HEK293 (cell line): ENCODE measurements around the gene RANGAP1.

ENCODE experiments used
- GLI4 ChIP-seq: fragments of 450-650 bp; formaldehyde crosslinking; IDR thresholded peaks from 2 replicates; pipeline ENCODE4 v1.5.1; 2016; ENCODE audit warnings: missing biosample characterization, missing genetic modification characterization
- REPIN1 ChIP-seq: fragments of 450-650 bp; formaldehyde crosslinking; IDR thresholded peaks from 2 replicates; pipeline ENCODE4 v1.5.1; 2017; ENCODE audit warnings: missing biosample characterization, missing genetic modification characterization, low read depth
- ZBTB1 ChIP-seq: fragments of 450-650 bp; formaldehyde crosslinking; IDR thresholded peaks from 2 replicates; pipeline ENCODE4 v1.5.1; 2016; ENCODE audit warnings: missing biosample characterization, missing genetic modification characterization
- ZBTB17 ChIP-seq: fragments of 450-650 bp; formaldehyde crosslinking; IDR thresholded peaks from 2 replicates; pipeline ENCODE4 v1.5.1; 2016; ENCODE audit warnings: missing biosample characterization, missing genetic modification characterization
- ZBTB8A ChIP-seq: fragments of 450-650 bp; formaldehyde crosslinking; IDR thresholded peaks from 2 replicates; pipeline ENCODE4 v1.5.1; 2016; ENCODE audit warnings: missing biosample characterization, missing genetic modification characterization
- ZNF114 ChIP-seq: fragments of 450-650 bp; formaldehyde crosslinking; IDR thresholded peaks from 2 replicates; pipeline ENCODE4 v1.5.0; 2017; ENCODE audit warnings: missing biosample characterization, missing genetic modification characterization
- ZNF324 ChIP-seq: fragments of 450-650 bp; formaldehyde crosslinking; IDR thresholded peaks from 2 replicates; pipeline ENCODE4 v1.5.1; 2016; ENCODE audit warnings: missing biosample characterization, missing genetic modification characterization
- ZNF510 ChIP-seq: fragments of 450-650 bp; formaldehyde crosslinking; IDR thresholded peaks from 2 replicates; pipeline ENCODE4 v1.5.1; 2018; ENCODE audit warnings: mild to moderate bottlenecking, missing genetic modification characterization, missing biosample characterization; ENCODE audit not compliant: insufficient replicate concordance
- TF ChIP-seq, protein P1 (sequence below): fragments of 450-650 bp; formaldehyde crosslinking; IDR thresholded peaks from 2 replicates; pipeline ENCODE4 v1.5.1; 2016; ENCODE audit warnings: missing biosample characterization, missing genetic modification characterization
- TF ChIP-seq, protein P2 (sequence below): fragments of 450-650 bp; formaldehyde crosslinking; IDR thresholded peaks from 2 replicates; pipeline ENCODE4 v1.5.1; 2016; ENCODE audit warnings: missing biosample characterization, missing genetic modification characterization

DNA sequence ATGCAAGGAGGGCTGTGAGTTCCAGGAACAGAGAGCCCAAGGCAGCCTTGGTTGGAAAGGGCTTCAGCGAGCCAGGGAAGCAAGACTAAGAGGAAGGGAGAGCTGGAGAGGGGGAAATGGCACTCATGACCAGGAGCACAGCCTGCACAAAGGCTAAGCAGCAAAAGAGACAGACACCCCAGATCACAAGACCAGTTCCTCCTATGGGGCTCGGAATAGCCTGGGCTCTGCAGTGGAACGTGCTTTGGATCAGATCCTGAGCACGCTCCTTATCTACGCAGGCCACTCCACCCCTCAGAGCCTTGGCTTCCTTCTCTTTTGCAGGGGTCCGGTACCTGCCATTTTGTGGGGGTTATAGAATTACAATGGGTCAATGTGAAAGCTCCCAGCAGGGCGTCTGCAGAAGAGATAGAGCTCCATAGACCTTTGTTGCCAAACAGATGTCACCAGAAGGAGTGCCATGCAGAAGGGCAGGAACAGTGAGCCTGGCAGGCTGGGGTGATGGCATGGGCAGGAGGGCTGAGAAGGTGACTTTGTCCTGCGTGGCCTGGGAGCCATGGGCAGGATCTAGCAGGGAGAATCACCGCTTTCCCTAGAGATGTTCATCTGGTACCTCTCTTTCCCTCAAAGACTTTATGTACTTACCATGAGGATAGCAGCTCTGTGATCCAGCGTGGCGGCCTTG lies 49.1 kb upstream of the RANGAP1 start:
- TF ChIP-seq ZBTB17 (tag by site-specific recombination) (no peak), ZNF114 (tag by site-specific recombination) (no peak), ZBTB8A (tag by site-specific recombination) (no peak), GLI4 (tag by site-specific recombination) (no peak), REPIN1 (tag by site-specific recombination) (no peak), ZNF510 (tag by site-specific recombination) (no peak), ZNF324 (tag by site-specific recombination) (no peak), ZBTB1 (tag by site-specific recombination) (no peak)
- TF ChIP-seq, protein P1, sequence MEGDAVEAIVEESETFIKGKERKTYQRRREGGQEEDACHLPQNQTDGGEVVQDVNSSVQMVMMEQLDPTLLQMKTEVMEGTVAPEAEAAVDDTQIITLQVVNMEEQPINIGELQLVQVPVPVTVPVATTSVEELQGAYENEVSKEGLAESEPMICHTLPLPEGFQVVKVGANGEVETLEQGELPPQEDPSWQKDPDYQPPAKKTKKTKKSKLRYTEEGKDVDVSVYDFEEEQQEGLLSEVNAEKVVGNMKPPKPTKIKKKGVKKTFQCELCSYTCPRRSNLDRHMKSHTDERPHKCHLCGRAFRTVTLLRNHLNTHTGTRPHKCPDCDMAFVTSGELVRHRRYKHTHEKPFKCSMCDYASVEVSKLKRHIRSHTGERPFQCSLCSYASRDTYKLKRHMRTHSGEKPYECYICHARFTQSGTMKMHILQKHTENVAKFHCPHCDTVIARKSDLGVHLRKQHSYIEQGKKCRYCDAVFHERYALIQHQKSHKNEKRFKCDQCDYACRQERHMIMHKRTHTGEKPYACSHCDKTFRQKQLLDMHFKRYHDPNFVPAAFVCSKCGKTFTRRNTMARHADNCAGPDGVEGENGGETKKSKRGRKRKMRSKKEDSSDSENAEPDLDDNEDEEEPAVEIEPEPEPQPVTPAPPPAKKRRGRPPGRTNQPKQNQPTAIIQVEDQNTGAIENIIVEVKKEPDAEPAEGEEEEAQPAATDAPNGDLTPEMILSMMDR = no peak
- TF ChIP-seq, protein P2, sequence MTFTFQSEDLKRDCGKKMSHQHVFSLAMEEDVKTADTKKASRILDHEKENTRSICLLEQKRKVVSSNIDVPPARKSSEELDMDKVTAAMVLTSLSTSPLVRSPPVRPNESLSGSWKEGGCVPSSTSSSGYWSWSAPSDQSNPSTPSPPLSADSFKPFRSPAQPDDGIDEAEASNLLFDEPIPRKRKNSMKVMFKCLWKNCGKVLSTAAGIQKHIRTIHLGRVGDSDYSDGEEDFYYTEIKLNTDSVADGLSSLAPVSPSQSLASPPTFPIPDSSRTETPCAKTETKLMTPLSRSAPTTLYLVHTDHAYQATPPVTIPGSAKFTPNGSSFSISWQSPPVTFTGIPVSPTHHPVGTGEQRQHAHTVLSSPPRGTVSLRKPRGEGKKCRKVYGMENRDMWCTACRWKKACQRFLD (tag by site-specific recombination) = no peak
